Parathyroid adenoma (tissue), 2 donors: Measurements from ENCODE around the gene TLK2.

ENCODE experiments used
- H2AFZ ChIP-seq: fragments of 300-600 bp; sonication (generic); one replicate; pipeline ENCODE4 v1.7.0; 2017; ENCODE audit warnings: antibody characterized with exemption, mild to moderate bottlenecking
- H3K27ac ChIP-seq: fragments of 300-600 bp; sonication (generic); one replicate; pipeline ENCODE4 v1.7.0; 2017
- H3K27me3 ChIP-seq: fragments of 300-600 bp; sonication (generic); one replicate; pipeline ENCODE4 v1.7.0; 2017; ENCODE audit warnings: low read length; ENCODE audit not compliant: control insufficient read depth, insufficient read depth
- H3K36me3 ChIP-seq: fragments of 300-600 bp; sonication (generic); one replicate; pipeline ENCODE4 v1.7.0; 2017; ENCODE audit warnings: low read length; ENCODE audit not compliant: control insufficient read depth, insufficient read depth
- H3K4me1 ChIP-seq: fragments of 300-600 bp; sonication (generic); one replicate; pipeline ENCODE4 v1.7.0; 2017; ENCODE audit warnings: control low read depth
- H3K4me2 ChIP-seq: fragments of 300-600 bp; sonication (generic); one replicate; pipeline ENCODE4 v1.7.0; 2017; ENCODE audit warnings: low read length
- H3K4me3 ChIP-seq: fragments of 300-600 bp; sonication (generic); one replicate; pipeline ENCODE4 v1.7.0; 2017; ENCODE audit warnings: low read depth, low read length
- H3K79me2 ChIP-seq: fragments of 300-600 bp; sonication (generic); one replicate; pipeline ENCODE4 v1.7.0; 2017; ENCODE audit warnings: control low read depth
- H3K9ac ChIP-seq: fragments of 300-600 bp; sonication (generic); one replicate; pipeline ENCODE4 v1.7.0; 2017; ENCODE audit warnings: mild to moderate bottlenecking
- H3K9me3 ChIP-seq: fragments of 300-600 bp; sonication (generic); one replicate; pipeline ENCODE4 v1.7.0; 2017; ENCODE audit warnings: low read length; ENCODE audit not compliant: control insufficient read depth
- CTCF ChIP-seq: fragments of 300-600 bp; sonication (generic); IDR thresholded peaks from one replicate; pipeline ENCODE4 v1.7.0; 2017; ENCODE audit warnings: antibody characterized with exemption, mild to moderate bottlenecking
- donor health status: primary hyperparathyroidism.

The TLK2 gene

GRCh38 chr17:62649570-62649969, 170.9 kb downstream of the TLK2 start:
- H3K27ac ChIP-seq: no peak overlapping the region
- no peak overlapping the region for H3K9ac ChIP-seq
- H2AFZ ChIP-seq: no peak overlapping the region
- H3K36me3 ChIP-seq: no peaks in the 10 kb centered on the region
- TF ChIP-seq CTCF: no peak
- H3K4me2 ChIP-seq: no peak overlapping the region
- H3K4me1 ChIP-seq: peaks cover 9% of the 10 kb centered on the region
- H3K4me3 ChIP-seq: no peak overlapping the region
- H3K9me3 ChIP-seq: no peaks in the 10 kb centered on the region
- H3K79me2 ChIP-seq: no peaks in the 10 kb centered on the region
- no peaks in the 10 kb centered on the region for H3K27me3 ChIP-seq

GRCh38 chr17:62650587-62650986, 172.0 kb downstream of the TLK2 start:
- Histone ChIP-seq H3K4me2 (no peak overlapping the region), H3K27ac (no peak overlapping the region), H3K9me3 (no peaks in the 10 kb centered on the region), H3K36me3 (no peaks in the 10 kb centered on the region), H2AFZ (no peak overlapping the region), H3K27me3 (no peaks in the 10 kb centered on the region), H3K4me3 (no peak overlapping the region), H3K79me2 (no peaks in the 10 kb centered on the region), H3K9ac (no peak overlapping the region), H3K4me1 (peaks cover 9% of the 10 kb centered on the region)
- no peak for TF ChIP-seq CTCF

GRCh38 chr17:62652251-62653001, 173.8 kb downstream of the TLK2 start:
- TF ChIP-seq CTCF: no peak
- Histone ChIP-seq H3K79me2 (no peaks in the 10 kb centered on the region), H3K36me3 (no peaks in the 10 kb centered on the region), H3K4me1 (peaks cover 9% of the 10 kb centered on the region), H3K9ac (no peak overlapping the region), H2AFZ (peak overlapping the region; percentile 81), H3K27me3 (no peaks in the 10 kb centered on the region), H3K27ac (peak overlapping the region; percentile 2), H3K9me3 (no peaks in the 10 kb centered on the region), H3K4me3 (no peak overlapping the region), H3K4me2 (peak overlapping the region; percentile 67)

GRCh38 chr17:62653002-62653825, 174.6 kb downstream of the TLK2 start:
- H3K27ac ChIP-seq: peak overlapping the region; percentile 2
- no peak overlapping the region for H3K9ac ChIP-seq
- peaks cover 9% of the 10 kb centered on the region for H3K4me1 ChIP-seq
- peak overlapping the region; percentile 67 for H3K4me2 ChIP-seq
- H2AFZ ChIP-seq: peak overlapping the region; percentile 81
- no peaks in the 10 kb centered on the region for H3K27me3 ChIP-seq
- no peaks in the 10 kb centered on the region for H3K36me3 ChIP-seq
- no peak for TF ChIP-seq CTCF
- no peak overlapping the region for H3K4me3 ChIP-seq
- H3K79me2 ChIP-seq: no peaks in the 10 kb centered on the region
- H3K9me3 ChIP-seq: no peaks in the 10 kb centered on the region
